ENCODE results near the gene SMIM43. TPM values are rescaled to one million over a fixed set of nuclear protein-coding genes. Genes with fewer than 3 reads are reported as not detected.

Gene SMIM43
- total and polyA plus RNA-seq, 2 donors (not counting 3 experiments of a cell fraction or from before 2014, with no cell fraction given) = 0.18 TPM; not detected in 1

DNA sequence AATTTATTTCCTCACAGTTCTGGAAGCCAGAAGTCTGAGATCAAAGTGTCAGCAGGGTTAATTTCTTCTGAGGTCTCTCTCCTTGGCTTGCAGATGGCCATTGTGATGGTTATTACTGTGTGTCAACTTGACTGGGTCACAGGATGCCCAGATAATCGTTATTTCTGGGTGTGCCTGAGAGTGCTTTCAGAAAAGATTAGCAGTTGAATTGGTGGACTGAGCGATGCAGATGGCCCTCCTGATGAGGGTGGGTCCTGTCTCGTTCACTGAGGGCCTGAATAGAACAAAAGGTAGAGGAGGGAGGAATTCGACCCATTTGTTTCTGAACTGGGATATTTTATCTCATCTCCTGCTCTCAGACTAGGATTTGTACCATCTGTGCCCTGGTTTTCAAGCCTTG is 15.7 kb downstream of the SMIM43 start:
- no peaks in the 10 kb centered on the region for H3K4me1 ChIP-seq (ENCODE audit: control insufficient read depth, extremely low read depth, insufficient read depth, low read length)
- H2AFZ ChIP-seq (ENCODE audit: low read depth, low read length) = no peak overlapping the region
- no TSS peak for BruUV-seq (replicated peaks)
- intact Hi-C loops (cut with micrococcal nuclease) = no loop called here
- TF ChIP-seq MYC (IDR thresholded peaks at IDR 0.05; ENCODE audit: low read depth, low read length) = no peak
- H3K4me2 ChIP-seq (ENCODE audit: insufficient read depth, low read length) = no peak overlapping the region
- H3K9me1 ChIP-seq (replicated peaks; ENCODE audit: control insufficient read depth, extremely low read depth, insufficient read depth, low read length) = no peaks in the 10 kb centered on the region
- dilution Hi-C loops (cut with MboI; ENCODE audit: extremely low pct_ligation_motif_present, low sequenced_read_pairs) = loop anchor here (25.0 kb wide), 1 partner anchor 262 kb away; no protein-coding TSS in a partner anchor
- ChIA-PET CTCF (no interaction called here), POLR2A (no interaction called here)
- DNase-seq (ENCODE audit: low read depth, low spot score) (no peak), FAIRE-seq (no peak)
- H3K9me3 ChIP-seq (replicated peaks; ENCODE audit: control insufficient read depth, insufficient read depth, low read length) = no peaks in the 10 kb centered on the region
- no peak overlapping the region for H3K27ac ChIP-seq (ENCODE audit: insufficient read depth, low read depth, low read length)
- H4K20me1 ChIP-seq (replicated peaks; ENCODE audit: control insufficient read depth, extremely low read depth, insufficient read depth, low read length) = no peaks in the 10 kb centered on the region
- H3K27me3 ChIP-seq (ENCODE audit: control insufficient read depth in 2 of 2, insufficient read depth in 2 of 2, low read length in 2 of 2) = peaks cover 4 to 15% of the 10 kb centered on the region in 2 experiments
- no peaks in the 10 kb centered on the region for H3K79me2 ChIP-seq (ENCODE audit: control insufficient read depth, insufficient read depth, low read length)
- no peaks in the 10 kb centered on the region for H3K36me3 ChIP-seq (ENCODE audit: control insufficient read depth in 2 of 2, extremely low read depth in 1 of 2, insufficient read depth in 2 of 2, low read length in 2 of 2)
- no peak overlapping the region for H3K4me3 ChIP-seq (replicated peaks in 1 of 3; ENCODE audit: insufficient read depth in 1 of 3, low read depth in 1 of 3, low read length in 3 of 3)
- no peak overlapping the region for H3K9ac ChIP-seq (replicated peaks; ENCODE audit: extremely low read depth, insufficient read depth, low read length)

DNA sequence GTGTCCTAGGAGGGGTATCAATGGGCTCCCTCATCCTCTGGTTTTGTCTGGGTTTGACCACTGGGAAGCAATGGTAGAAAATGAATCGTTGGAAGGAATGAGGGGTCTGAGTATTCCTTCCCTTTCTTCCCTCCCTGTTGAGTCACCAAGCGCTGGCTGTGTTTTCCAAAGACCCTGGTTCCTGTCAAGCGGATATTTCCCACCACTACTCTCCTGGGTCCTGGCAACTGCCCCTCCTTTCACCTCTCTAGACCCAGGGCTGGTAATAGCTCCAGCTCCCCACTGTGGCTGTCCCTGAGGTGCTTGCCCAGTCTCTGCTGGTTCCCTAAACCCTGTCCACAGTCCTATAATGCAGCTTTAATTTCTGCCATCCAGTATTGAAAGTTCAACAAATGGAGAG is 22.2 kb downstream of the SMIM43 start:
- TF ChIP-seq POLR2A (IDR thresholded peaks at IDR 0.05; ENCODE audit: low read depth, low read length) = no peak
- TF ChIP-seq, protein P1, sequence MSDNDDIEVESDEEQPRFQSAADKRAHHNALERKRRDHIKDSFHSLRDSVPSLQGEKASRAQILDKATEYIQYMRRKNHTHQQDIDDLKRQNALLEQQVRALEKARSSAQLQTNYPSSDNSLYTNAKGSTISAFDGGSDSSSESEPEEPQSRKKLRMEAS (IDR thresholded peaks at IDR 0.05; ENCODE audit: insufficient read depth, insufficient read length) = no peak
- TF ChIP-seq EZH2 (IDR thresholded peaks at IDR 0.05; ENCODE audit: borderline replicate concordance, low read depth, low read length, severe bottlenecking) = no peak
- no peak for TF ChIP-seq GATA2 (IDR thresholded peaks at IDR 0.05; ENCODE audit: insufficient read depth, insufficient read length, low read depth, low read length)
- no peak for TF ChIP-seq JUN (IDR thresholded peaks at IDR 0.05; ENCODE audit: borderline replicate concordance, insufficient read depth, insufficient read length, low read depth)
- TF ChIP-seq, protein P2, sequence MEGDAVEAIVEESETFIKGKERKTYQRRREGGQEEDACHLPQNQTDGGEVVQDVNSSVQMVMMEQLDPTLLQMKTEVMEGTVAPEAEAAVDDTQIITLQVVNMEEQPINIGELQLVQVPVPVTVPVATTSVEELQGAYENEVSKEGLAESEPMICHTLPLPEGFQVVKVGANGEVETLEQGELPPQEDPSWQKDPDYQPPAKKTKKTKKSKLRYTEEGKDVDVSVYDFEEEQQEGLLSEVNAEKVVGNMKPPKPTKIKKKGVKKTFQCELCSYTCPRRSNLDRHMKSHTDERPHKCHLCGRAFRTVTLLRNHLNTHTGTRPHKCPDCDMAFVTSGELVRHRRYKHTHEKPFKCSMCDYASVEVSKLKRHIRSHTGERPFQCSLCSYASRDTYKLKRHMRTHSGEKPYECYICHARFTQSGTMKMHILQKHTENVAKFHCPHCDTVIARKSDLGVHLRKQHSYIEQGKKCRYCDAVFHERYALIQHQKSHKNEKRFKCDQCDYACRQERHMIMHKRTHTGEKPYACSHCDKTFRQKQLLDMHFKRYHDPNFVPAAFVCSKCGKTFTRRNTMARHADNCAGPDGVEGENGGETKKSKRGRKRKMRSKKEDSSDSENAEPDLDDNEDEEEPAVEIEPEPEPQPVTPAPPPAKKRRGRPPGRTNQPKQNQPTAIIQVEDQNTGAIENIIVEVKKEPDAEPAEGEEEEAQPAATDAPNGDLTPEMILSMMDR (IDR thresholded peaks at IDR 0.05; ENCODE audit: extremely low read depth in 1 of 2, insufficient read depth in 1 of 2, low read depth in 1 of 2, low read length in 2 of 2) = no peak
- no peak for TF ChIP-seq MYC (IDR thresholded peaks at IDR 0.05; ENCODE audit: low read depth, low read length)
- TF ChIP-seq FOS (IDR thresholded peaks at IDR 0.05; ENCODE audit: borderline replicate concordance, insufficient read depth, low read length) = no peak
- no peak for TF ChIP-seq POLR2AphosphoS5 (IDR thresholded peaks at IDR 0.05; ENCODE audit: insufficient read depth, low read depth, low read length)
- ChIA-PET CTCF (interaction anchor here (2.5 to 2.7 kb wide), 2 partner anchors 281 to 372 kb away, joined by 9 to 13 read pairs; no protein-coding TSS in a partner anchor), POLR2A (no interaction called here)
- H3K36me3 ChIP-seq (ENCODE audit: control insufficient read depth in 2 of 2, extremely low read depth in 1 of 2, insufficient read depth in 2 of 2, low read length in 2 of 2) = no peaks in the 10 kb centered on the region
- dilution Hi-C loops (cut with MboI; ENCODE audit: extremely low pct_ligation_motif_present, low sequenced_read_pairs) (loop anchor here (25.0 kb wide), 1 partner anchor 255 kb away; no protein-coding TSS in a partner anchor), intact Hi-C loops (cut with micrococcal nuclease) (no loop called here)
- H3K9me3 ChIP-seq (replicated peaks; ENCODE audit: control insufficient read depth, insufficient read depth, low read length) = no peaks in the 10 kb centered on the region
- H3K27ac ChIP-seq (ENCODE audit: insufficient read depth, low read depth, low read length) = no peak overlapping the region
- no peaks in the 10 kb centered on the region for H3K9me1 ChIP-seq (replicated peaks; ENCODE audit: control insufficient read depth, extremely low read depth, insufficient read depth, low read length)
- no peak overlapping the region for H3K4me2 ChIP-seq (ENCODE audit: insufficient read depth, low read length)
- no peaks in the 10 kb centered on the region for H3K79me2 ChIP-seq (ENCODE audit: control insufficient read depth, insufficient read depth, low read length)
- no TSS peak for BruUV-seq (replicated peaks)
- H2AFZ ChIP-seq (ENCODE audit: low read depth, low read length) = no peak overlapping the region
- FAIRE-seq = no peak
- no peak overlapping the region for H3K4me3 ChIP-seq (replicated peaks in 1 of 3; ENCODE audit: insufficient read depth in 1 of 3, low read depth in 1 of 3, low read length in 3 of 3)
- no peaks in the 10 kb centered on the region for H3K4me1 ChIP-seq (ENCODE audit: control insufficient read depth, extremely low read depth, insufficient read depth, low read length)
- DNase-seq (ENCODE audit: low read depth, low spot score) = no peak
- no peaks in the 10 kb centered on the region for H4K20me1 ChIP-seq (replicated peaks; ENCODE audit: control insufficient read depth, extremely low read depth, insufficient read depth, low read length)
- H3K27me3 ChIP-seq (ENCODE audit: control insufficient read depth in 2 of 2, insufficient read depth in 2 of 2, low read length in 2 of 2) = peaks cover 2 to 3% of the 10 kb centered on the region in 2 experiments
- H3K9ac ChIP-seq (replicated peaks; ENCODE audit: extremely low read depth, insufficient read depth, low read length) = no peak overlapping the region

All from endothelial cell of umbilical vein (primary cell).